ENCODE results near the gene FOSL2. TPM values are rescaled to one million over a fixed set of nuclear protein-coding genes. Genes with fewer than 3 reads are reported as not detected.

The FOSL2 gene
- total and polyA plus RNA-seq, 2 donors (not counting 1 experiment from before 2014, with no cell fraction given): 2.5 to 37.7 TPM

- Histone ChIP-seq H3K4me1 (ENCODE audit: control insufficient read depth in 2 of 2, insufficient read depth in 2 of 2, low read length in 2 of 2) (peaks cover 0 to 7% of the 10 kb centered on the region in 2 donors), H2AFZ (ENCODE audit: insufficient read depth, low read depth, low read length, poor library complexity, severe bottlenecking) (peak overlapping the region; percentile 37), H3K9ac (ENCODE audit: low read length) (no peak overlapping the region), H4K20me1 (ENCODE audit: control insufficient read depth, insufficient read depth, low read length, poor library complexity, severe bottlenecking) (no peaks in the 10 kb centered on the region), H3K4me3 (ENCODE audit: control extremely low read depth in 1 of 5, extremely low read depth in 1 of 5, insufficient read depth in 1 of 5, low read depth in 2 of 5, low read length in 4 of 5) (no peak overlapping the region), H3K4me2 (replicated peaks; ENCODE audit: low read depth, low read length, poor library complexity, severe bottlenecking) (no peak overlapping the region), H3K79me2 (ENCODE audit: control insufficient read depth, insufficient read depth, low read length) (no peaks in the 10 kb centered on the region), H3K27me3 (replicated peaks in 1 of 4; ENCODE audit: control extremely low read depth in 1 of 4, control insufficient read depth in 3 of 4, insufficient read depth in 4 of 4, low read length in 3 of 4) (no peaks in the 10 kb centered on the region), H3K36me3 (replicated peaks in 1 of 2; ENCODE audit: control extremely low read depth in 1 of 2, control insufficient read depth in 1 of 2, extremely low read depth in 1 of 2, insufficient read depth in 2 of 2, low read length in 1 of 2) (no peaks in the 10 kb centered on the region), H3K27ac (ENCODE audit: low read length in 2 of 2) (no peak overlapping the region), H3K9me3 (ENCODE audit: control extremely low read depth in 1 of 3, control insufficient read depth in 2 of 3, insufficient read depth in 1 of 3, low read length in 2 of 3) (no peaks in the 10 kb centered on the region)
- 22% methylated on average over 5 of the region's 7 CpGs for WGBS (ENCODE audit: insufficient coverage)
- ATAC-seq (ENCODE audit: low read depth): peak; percentile 39
- Mint-ChIP-seq H3K4me1 (peaks cover 6% of the 10 kb centered on the region), H3K9me3 (ENCODE audit: insufficient read depth) (no peaks in the 10 kb centered on the region), H3K4me3 (no peak overlapping the region), H3K27me3 (peaks cover 15% of the 10 kb centered on the region), H3K27ac (peak overlapping the region; percentile 2)
- ChIA-PET CTCF (interaction anchor here (1.2 kb wide), 1 partner anchor 21 kb away, joined by 5 read pairs; no protein-coding TSS in a partner anchor), POLR2A (no interaction called here)
- DNase-seq: no peak
- intact Hi-C loops (cut with micrococcal nuclease): no loop called here
- TF ChIP-seq EZH2 (IDR thresholded peaks at IDR 0.05; ENCODE audit: borderline replicate concordance, insufficient read depth, low read depth, low read length, poor library complexity, severe bottlenecking): no peak
- TF ChIP-seq CTCF (IDR thresholded peaks at IDR 0.05): no peak
Observed at GRCh38 chr2:28423856-28424605, 31.4 kb downstream of the FOSL2 start.

GRCh38 chr2:28424799-28425463, 32.3 kb downstream of the FOSL2 start:
- no CpG with 5 or more reads among the region's 2 CpGs for WGBS (ENCODE audit: insufficient coverage)
- H4K20me1 ChIP-seq (ENCODE audit: control insufficient read depth, insufficient read depth, low read length, poor library complexity, severe bottlenecking): no peaks in the 10 kb centered on the region
- no peak overlapping the region for H3K4me3 Mint-ChIP-seq
- H3K27me3 ChIP-seq (replicated peaks in 1 of 4; ENCODE audit: control extremely low read depth in 1 of 4, control insufficient read depth in 3 of 4, insufficient read depth in 4 of 4, low read length in 3 of 4): no peaks in the 10 kb centered on the region
- TF ChIP-seq EZH2 (IDR thresholded peaks at IDR 0.05; ENCODE audit: borderline replicate concordance, insufficient read depth, low read depth, low read length, poor library complexity, severe bottlenecking): no peak
- no peak for TF ChIP-seq CTCF (IDR thresholded peaks at IDR 0.05)
- no peak overlapping the region for H2AFZ ChIP-seq (ENCODE audit: insufficient read depth, low read depth, low read length, poor library complexity, severe bottlenecking)
- peaks cover 15% of the 10 kb centered on the region for H3K27me3 Mint-ChIP-seq
- ATAC-seq (ENCODE audit: low read depth) (no peak), DNase-seq (no peak)
- intact Hi-C loops (cut with micrococcal nuclease): no loop called here
- H3K9me3 Mint-ChIP-seq (ENCODE audit: insufficient read depth): no peaks in the 10 kb centered on the region
- no peak overlapping the region for H3K4me3 ChIP-seq (ENCODE audit: control extremely low read depth in 1 of 5, extremely low read depth in 1 of 5, insufficient read depth in 1 of 5, low read depth in 2 of 5, low read length in 4 of 5)
- no peaks in the 10 kb centered on the region for H3K9me3 ChIP-seq (ENCODE audit: control extremely low read depth in 1 of 3, control insufficient read depth in 2 of 3, insufficient read depth in 1 of 3, low read length in 2 of 3)
- H3K4me2 ChIP-seq (replicated peaks; ENCODE audit: low read depth, low read length, poor library complexity, severe bottlenecking): no peak overlapping the region
- peaks cover 6% of the 10 kb centered on the region for H3K4me1 Mint-ChIP-seq
- H3K79me2 ChIP-seq (ENCODE audit: control insufficient read depth, insufficient read depth, low read length): no peaks in the 10 kb centered on the region
- no peaks in the 10 kb centered on the region for H3K36me3 ChIP-seq (replicated peaks in 1 of 2; ENCODE audit: control extremely low read depth in 1 of 2, control insufficient read depth in 1 of 2, extremely low read depth in 1 of 2, insufficient read depth in 2 of 2, low read length in 1 of 2)
- ChIA-PET POLR2A (no interaction called here), CTCF (no interaction called here)
- H3K27ac ChIP-seq (ENCODE audit: low read length in 2 of 2): no peak overlapping the region
- H3K4me1 ChIP-seq (ENCODE audit: control insufficient read depth in 2 of 2, insufficient read depth in 2 of 2, low read length in 2 of 2): peaks cover 0 to 7% of the 10 kb centered on the region in 2 donors
- no peak overlapping the region for H3K27ac Mint-ChIP-seq
- no peak overlapping the region for H3K9ac ChIP-seq (ENCODE audit: low read length)
